Activated CD4-positive, CD25-positive, alpha-beta regulatory T cell treated with anti-CD3 and anti-CD28 coated beads, Interleukin-2, amount 50 U/mL, for 72 hours (primary cell): ENCODE measurements around the gene DENND1A.
"Not testable (repeated sequence)": the region's sequence is repeated elsewhere in the genome, so short reads cannot be mapped to it uniquely, and the experiment has no call there.

ENCODE experiments used
- DNase-seq: peaks from one replicate; pipeline ENCODE4 v3.0.0; 2021

DENND1A gene

GRCh38 chr9:123947326-123947725 is 17.4 kb upstream of the DENND1A start:
- no peak for DNase-seq

GRCh38 chr9:123946101-123946821 is 16.3 kb upstream of the DENND1A start:
- DNase-seq = no peak

- DNase-seq = no peak
Measured at GRCh38 chr9:123945532-123945931, 15.6 kb upstream of the DENND1A start.

- DNase-seq = not testable (repeated sequence)
Measured at GRCh38 chr9:123944464-123944863, 14.5 kb upstream of the DENND1A start.

- DNase-seq = no peak
Measured at GRCh38 chr9:123943671-123944070, 13.7 kb upstream of the DENND1A start.

GRCh38 chr9:123942542-123942941 is 12.6 kb upstream of the DENND1A start:
- no peak for DNase-seq

- DNase-seq = no peak
Measured at GRCh38 chr9:123941524-123942070, 11.7 kb upstream of the DENND1A start.

- DNase-seq = no peak
Measured at GRCh38 chr9:123940721-123941523, 11.0 kb upstream of the DENND1A start.

GRCh38 chr9:123938401-123938800 is 8.5 kb upstream of the DENND1A start:
- no peak for DNase-seq

GRCh38 chr9:123936575-123936974 is 6.6 kb upstream of the DENND1A start:
- not testable (repeated sequence) for DNase-seq

- no peak for DNase-seq
Measured at GRCh38 chr9:123933440-123934212, 3.7 kb upstream of the DENND1A start.

- DNase-seq = peak; percentile 54
Measured at GRCh38 chr9:123929177-123929869, 603 bp downstream of the DENND1A start.

GRCh38 chr9:123928533-123929176 is 1.3 kb downstream of the DENND1A start:
- no peak for DNase-seq

- no peak for DNase-seq
Measured at GRCh38 chr9:123927625-123928532, 2.0 kb downstream of the DENND1A start.

GRCh38 chr9:123926941-123927340 is 3.0 kb downstream of the DENND1A start:
- no peak for DNase-seq

GRCh38 chr9:123925819-123926218 is 4.1 kb downstream of the DENND1A start:
- no peak for DNase-seq

- no peak for DNase-seq
Measured at GRCh38 chr9:123925161-123925560, 4.8 kb downstream of the DENND1A start.

- no peak for DNase-seq
Measured at GRCh38 chr9:123924727-123925126, 5.2 kb downstream of the DENND1A start.

- DNase-seq = no peak
Measured at GRCh38 chr9:123923884-123924283, 6.0 kb downstream of the DENND1A start.

GRCh38 chr9:123923377-123923776 is 6.5 kb downstream of the DENND1A start:
- DNase-seq = no peak

GRCh38 chr9:123922911-123923310 is 7.0 kb downstream of the DENND1A start:
- DNase-seq = no peak
